ENCODE data around the gene KMT2E.

DNA sequence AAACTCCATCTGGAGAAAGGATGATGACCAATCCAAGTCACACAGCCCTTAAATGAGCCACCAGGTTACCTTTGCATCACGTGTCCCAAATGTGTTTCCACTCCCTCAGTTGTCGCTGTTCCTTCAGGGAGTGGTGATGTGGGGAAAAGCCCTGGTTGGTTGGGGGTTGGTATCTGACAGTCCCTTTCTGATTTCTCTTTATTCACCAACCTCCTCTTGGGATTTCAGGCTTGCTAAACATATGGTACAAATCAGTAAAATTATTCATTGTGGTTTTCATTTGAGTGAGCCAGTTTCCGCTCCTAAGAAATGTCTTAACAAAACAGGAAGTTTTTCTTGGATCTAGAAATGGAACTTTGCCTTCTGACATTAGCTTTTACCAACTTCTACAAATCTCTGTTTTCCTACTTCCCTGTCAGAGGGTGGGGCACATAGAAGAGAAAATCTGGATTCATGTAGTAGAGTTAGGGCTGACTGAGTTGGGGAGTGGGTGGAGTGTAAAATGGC, 40.0 kb upstream of the KMT2E start:
- TF ChIP-seq POLR2A (IDR thresholded peaks at IDR 0.05; ENCODE audit: extremely low read depth, insufficient read length) (no peak), MYC (IDR thresholded peaks at IDR 0.05; ENCODE audit: low read depth, low read length) (no peak)
- TF ChIP-seq, protein P1, sequence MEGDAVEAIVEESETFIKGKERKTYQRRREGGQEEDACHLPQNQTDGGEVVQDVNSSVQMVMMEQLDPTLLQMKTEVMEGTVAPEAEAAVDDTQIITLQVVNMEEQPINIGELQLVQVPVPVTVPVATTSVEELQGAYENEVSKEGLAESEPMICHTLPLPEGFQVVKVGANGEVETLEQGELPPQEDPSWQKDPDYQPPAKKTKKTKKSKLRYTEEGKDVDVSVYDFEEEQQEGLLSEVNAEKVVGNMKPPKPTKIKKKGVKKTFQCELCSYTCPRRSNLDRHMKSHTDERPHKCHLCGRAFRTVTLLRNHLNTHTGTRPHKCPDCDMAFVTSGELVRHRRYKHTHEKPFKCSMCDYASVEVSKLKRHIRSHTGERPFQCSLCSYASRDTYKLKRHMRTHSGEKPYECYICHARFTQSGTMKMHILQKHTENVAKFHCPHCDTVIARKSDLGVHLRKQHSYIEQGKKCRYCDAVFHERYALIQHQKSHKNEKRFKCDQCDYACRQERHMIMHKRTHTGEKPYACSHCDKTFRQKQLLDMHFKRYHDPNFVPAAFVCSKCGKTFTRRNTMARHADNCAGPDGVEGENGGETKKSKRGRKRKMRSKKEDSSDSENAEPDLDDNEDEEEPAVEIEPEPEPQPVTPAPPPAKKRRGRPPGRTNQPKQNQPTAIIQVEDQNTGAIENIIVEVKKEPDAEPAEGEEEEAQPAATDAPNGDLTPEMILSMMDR (IDR thresholded peaks at IDR 0.05; ENCODE audit: low read depth, low read length): no peak
- TF ChIP-seq, protein P2, sequence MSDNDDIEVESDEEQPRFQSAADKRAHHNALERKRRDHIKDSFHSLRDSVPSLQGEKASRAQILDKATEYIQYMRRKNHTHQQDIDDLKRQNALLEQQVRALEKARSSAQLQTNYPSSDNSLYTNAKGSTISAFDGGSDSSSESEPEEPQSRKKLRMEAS (IDR thresholded peaks at IDR 0.05; ENCODE audit: low read depth, low read length): no peak

Data from NB4 (cell line).